WTC11 (cell line): Measurements from ENCODE around the gene TBC1D20. TPM values are rescaled to one million over a fixed set of nuclear protein-coding genes. Genes with fewer than 3 reads are reported as not detected.

Experiments used
- ATAC-seq: fragments of 200-7000 bp; cut with Tn5 transposase; 2 replicates; pipeline ENCODE4 v1.10.0; 2021; ENCODE audit warnings: mild to moderate bottlenecking, moderate library complexity
- CTCF ChIA-PET: fragments of 300-600 bp; sonication (Branson Sonifier 250); formaldehyde crosslinking; loops from one replicate; lab custom pipeline; 2021; ENCODE audit warnings: antibody characterized with exemption; lab: Charles Lee
- POLR2A ChIA-PET: fragments of 350-600 bp; sonication (Branson Sonifier 250); formaldehyde crosslinking; loops from one replicate; lab custom pipeline; 2021; ENCODE audit warnings: antibody characterized with exemption; lab: Charles Lee
- DNase-seq: peaks from one replicate; pipeline ENCODE4 v3.0.0; 2021; ENCODE audit warnings: low spot score
- H3K27ac Mint-ChIP-seq: 2 replicates; pipeline ENCODE4 v1.8.0; 2021; ENCODE audit warnings: mixed read lengths
- H3K27me3 Mint-ChIP-seq: 2 replicates; pipeline ENCODE4 v1.8.0; 2021; ENCODE audit warnings: low read depth, mild to moderate bottlenecking, moderate library complexity, mixed read lengths
- H3K36me3 Mint-ChIP-seq: 2 replicates; pipeline ENCODE4 v1.8.0; 2021; ENCODE audit warnings: mixed read lengths
- H3K4me1 Mint-ChIP-seq: 2 replicates; pipeline ENCODE4 v1.8.0; 2022; ENCODE audit warnings: mixed read lengths
- H3K4me3 Mint-ChIP-seq: 2 replicates; pipeline ENCODE4 v1.8.0; 2021; ENCODE audit warnings: mild to moderate bottlenecking, moderate library complexity, mixed read lengths
- H3K9me3 Mint-ChIP-seq: 2 replicates; pipeline ENCODE4 v1.8.0; 2021; ENCODE audit warnings: mixed read lengths
- CREB1 ChIP-seq: sonication (generic); formaldehyde crosslinking; IDR thresholded peaks from 2 replicates; pipeline ENCODE4 v1.8.0; 2023; ENCODE audit warnings: mild to moderate bottlenecking, missing genetic modification reagents
- EMX1 ChIP-seq: fragments of 250-450 bp; sonication (Bioruptor Pico); IDR thresholded peaks from 2 replicates; pipeline ENCODE4 v1.8.0; 2021; ENCODE audit warnings: mild to moderate bottlenecking
- GABPB1 ChIP-seq: sonication (generic); formaldehyde crosslinking; IDR thresholded peaks from 2 replicates; pipeline ENCODE4 v1.8.1; 2023; ENCODE audit warnings: mild to moderate bottlenecking, missing genetic modification reagents
- MXD4 ChIP-seq: fragments of 250-450 bp; sonication (Bioruptor Pico); IDR thresholded peaks from 2 replicates; pipeline ENCODE4 v1.8.0; 2021; ENCODE audit warnings: mild to moderate bottlenecking, moderate library complexity, borderline replicate concordance
- MYBL2 ChIP-seq: sonication (generic); formaldehyde crosslinking; IDR thresholded peaks from 2 replicates; pipeline ENCODE4 v1.8.1; 2023; ENCODE audit warnings: mild to moderate bottlenecking, moderate library complexity, missing genetic modification reagents
- NFE2L1 ChIP-seq: sonication (generic); formaldehyde crosslinking; IDR thresholded peaks from 2 replicates; pipeline ENCODE4 v1.8.1; 2023; ENCODE audit warnings: missing genetic modification reagents
- NR3C1 ChIP-seq: sonication (generic); formaldehyde crosslinking; conservative IDR thresholded peaks from 2 replicates; pipeline ENCODE4 v1.8.1; 2023; ENCODE audit warnings: low read depth, mild to moderate bottlenecking, missing genetic modification reagents
- SMAD3 ChIP-seq: sonication (generic); formaldehyde crosslinking; IDR thresholded peaks from 2 replicates; pipeline ENCODE4 v1.8.0; 2022; ENCODE audit warnings: missing genetic modification reagents, mild to moderate bottlenecking, borderline replicate concordance
- SMAD4 ChIP-seq: sonication (generic); formaldehyde crosslinking; IDR thresholded peaks from 2 replicates; pipeline ENCODE4 v1.8.0; 2022; ENCODE audit warnings: mild to moderate bottlenecking, missing genetic modification reagents
- ZNF219 ChIP-seq: sonication (generic); formaldehyde crosslinking; IDR thresholded peaks from 2 replicates; pipeline ENCODE4 v1.8.0; 2023; ENCODE audit warnings: missing genetic modification reagents, mild to moderate bottlenecking, borderline replicate concordance
- ZNF317 ChIP-seq: sonication (generic); formaldehyde crosslinking; IDR thresholded peaks from 2 replicates; pipeline ENCODE4 v1.8.1; 2023; ENCODE audit warnings: low read depth, mild to moderate bottlenecking, moderate library complexity, missing genetic modification reagents, borderline replicate concordance
- ZNF671 ChIP-seq: fragments of 250-450 bp; sonication (Bioruptor Pico); IDR thresholded peaks from 2 replicates; pipeline ENCODE4 v1.8.0; 2021; ENCODE audit warnings: mild to moderate bottlenecking
- total RNA-seq: library from RNA; stranded (reverse); gene quantifications from 3 replicates; pipeline ENCODE4 v1.2.3, GENCODE V29; 2021
- TF ChIP-seq, protein P1 (sequence below): fragments of 250-450 bp; sonication (Bioruptor Pico); IDR thresholded peaks from 2 replicates; pipeline ENCODE4 v1.9.0; 2021; ENCODE audit warnings: mild to moderate bottlenecking
- TF ChIP-seq, protein P2 (sequence below): sonication (generic); formaldehyde crosslinking; IDR thresholded peaks from 2 replicates; pipeline ENCODE4 v1.8.0; 2022; ENCODE audit warnings: mild to moderate bottlenecking, missing genetic modification reagents
- TF ChIP-seq, protein P3 (sequence below): sonication (generic); formaldehyde crosslinking; IDR thresholded peaks from 2 replicates; pipeline ENCODE4 v1.8.1; 2022; ENCODE audit warnings: missing genetic modification reagents, borderline replicate concordance
- TF ChIP-seq, protein P4 (sequence below): sonication (generic); formaldehyde crosslinking; IDR thresholded peaks from 2 replicates; pipeline ENCODE4 v1.8.1; 2023; ENCODE audit warnings: mild to moderate bottlenecking, missing genetic modification reagents
- TF ChIP-seq, protein P5 (sequence below): sonication (generic); formaldehyde crosslinking; IDR thresholded peaks from 2 replicates; pipeline ENCODE4 v1.8.0; 2023; ENCODE audit warnings: missing genetic modification reagents
- TF ChIP-seq, protein P6 (sequence below): sonication (generic); formaldehyde crosslinking; IDR thresholded peaks from 2 replicates; pipeline ENCODE4 v1.8.0; 2022; ENCODE audit warnings: mild to moderate bottlenecking, missing genetic modification reagents

The TBC1D20 gene
- total RNA-seq, 1 experiment from 2014 or later, result 14.6 TPM

DNA sequence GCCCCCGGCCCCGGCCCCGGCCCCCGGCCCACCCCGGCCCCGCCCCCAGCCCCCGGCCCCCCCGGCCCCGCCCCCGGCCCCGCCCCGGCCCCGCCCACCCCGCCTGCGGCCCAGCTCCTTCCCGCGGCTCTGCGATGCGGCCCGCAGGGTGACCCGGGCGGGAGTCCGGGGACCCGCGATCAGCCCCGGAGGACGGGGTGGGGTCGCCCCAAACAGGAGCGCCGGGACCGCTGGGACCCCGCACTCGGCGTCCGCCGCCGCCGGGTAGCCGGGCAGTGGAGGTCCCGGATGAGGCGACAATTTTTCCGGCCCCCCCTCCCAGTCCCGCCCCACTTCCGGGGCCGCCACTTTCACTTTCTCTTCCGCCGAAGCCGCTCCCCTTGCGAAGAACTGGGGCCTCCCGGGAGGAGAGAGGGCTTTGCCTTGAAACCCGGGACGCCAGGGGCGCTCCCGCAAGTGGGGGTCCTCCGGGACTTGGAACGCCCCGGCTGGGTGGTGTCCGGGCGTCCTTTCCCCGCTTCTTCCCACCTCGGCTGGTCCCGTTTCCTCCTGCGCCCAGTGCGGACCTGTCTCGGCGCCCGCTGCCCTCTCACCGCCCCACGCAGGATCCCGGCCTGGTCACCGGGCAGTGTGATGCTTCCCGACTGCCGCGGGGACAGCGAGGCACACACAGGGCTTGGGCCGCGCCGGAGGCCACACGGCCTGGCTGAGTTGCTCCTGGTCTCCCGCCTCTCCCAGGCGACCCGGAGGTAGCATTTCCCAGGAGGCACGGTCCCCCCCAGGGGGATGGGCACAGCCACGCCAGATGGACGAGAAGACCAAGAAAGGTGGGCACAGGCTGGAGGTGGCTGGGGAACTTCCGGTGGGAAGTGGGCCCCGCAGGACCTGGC lies 54.1 kb downstream of the TBC1D20 start, which contains the start of gene RBCK1 (continued):
- TF ChIP-seq, protein P1, sequence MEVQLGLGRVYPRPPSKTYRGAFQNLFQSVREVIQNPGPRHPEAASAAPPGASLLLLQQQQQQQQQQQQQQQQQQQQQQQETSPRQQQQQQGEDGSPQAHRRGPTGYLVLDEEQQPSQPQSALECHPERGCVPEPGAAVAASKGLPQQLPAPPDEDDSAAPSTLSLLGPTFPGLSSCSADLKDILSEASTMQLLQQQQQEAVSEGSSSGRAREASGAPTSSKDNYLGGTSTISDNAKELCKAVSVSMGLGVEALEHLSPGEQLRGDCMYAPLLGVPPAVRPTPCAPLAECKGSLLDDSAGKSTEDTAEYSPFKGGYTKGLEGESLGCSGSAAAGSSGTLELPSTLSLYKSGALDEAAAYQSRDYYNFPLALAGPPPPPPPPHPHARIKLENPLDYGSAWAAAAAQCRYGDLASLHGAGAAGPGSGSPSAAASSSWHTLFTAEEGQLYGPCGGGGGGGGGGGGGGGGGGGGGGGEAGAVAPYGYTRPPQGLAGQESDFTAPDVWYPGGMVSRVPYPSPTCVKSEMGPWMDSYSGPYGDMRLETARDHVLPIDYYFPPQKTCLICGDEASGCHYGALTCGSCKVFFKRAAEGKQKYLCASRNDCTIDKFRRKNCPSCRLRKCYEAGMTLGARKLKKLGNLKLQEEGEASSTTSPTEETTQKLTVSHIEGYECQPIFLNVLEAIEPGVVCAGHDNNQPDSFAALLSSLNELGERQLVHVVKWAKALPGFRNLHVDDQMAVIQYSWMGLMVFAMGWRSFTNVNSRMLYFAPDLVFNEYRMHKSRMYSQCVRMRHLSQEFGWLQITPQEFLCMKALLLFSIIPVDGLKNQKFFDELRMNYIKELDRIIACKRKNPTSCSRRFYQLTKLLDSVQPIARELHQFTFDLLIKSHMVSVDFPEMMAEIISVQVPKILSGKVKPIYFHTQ (CRISPR knock-in tag), result no peak
- TF ChIP-seq MXD4 (CRISPR knock-in tag), result no peak
- TF ChIP-seq NR3C1 (CRISPR knock-in tag), result 0 out of 2 replicates have a peak, but pooled peaks have one; percentile 54
- TF ChIP-seq, protein P2, sequence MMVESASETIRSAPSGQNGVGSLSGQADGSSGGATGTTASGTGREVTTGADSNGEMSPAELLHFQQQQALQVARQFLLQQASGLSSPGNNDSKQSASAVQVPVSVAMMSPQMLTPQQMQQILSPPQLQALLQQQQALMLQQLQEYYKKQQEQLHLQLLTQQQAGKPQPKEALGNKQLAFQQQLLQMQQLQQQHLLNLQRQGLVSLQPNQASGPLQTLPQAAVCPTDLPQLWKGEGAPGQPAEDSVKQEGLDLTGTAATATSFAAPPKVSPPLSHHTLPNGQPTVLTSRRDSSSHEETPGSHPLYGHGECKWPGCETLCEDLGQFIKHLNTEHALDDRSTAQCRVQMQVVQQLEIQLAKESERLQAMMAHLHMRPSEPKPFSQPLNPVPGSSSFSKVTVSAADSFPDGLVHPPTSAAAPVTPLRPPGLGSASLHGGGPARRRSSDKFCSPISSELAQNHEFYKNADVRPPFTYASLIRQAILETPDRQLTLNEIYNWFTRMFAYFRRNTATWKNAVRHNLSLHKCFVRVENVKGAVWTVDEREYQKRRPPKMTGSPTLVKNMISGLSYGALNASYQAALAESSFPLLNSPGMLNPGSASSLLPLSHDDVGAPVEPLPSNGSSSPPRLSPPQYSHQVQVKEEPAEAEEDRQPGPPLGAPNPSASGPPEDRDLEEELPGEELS (CRISPR knock-in tag), result no peak; the same call in 1 of the 2 replicates
- TF ChIP-seq, protein P3, sequence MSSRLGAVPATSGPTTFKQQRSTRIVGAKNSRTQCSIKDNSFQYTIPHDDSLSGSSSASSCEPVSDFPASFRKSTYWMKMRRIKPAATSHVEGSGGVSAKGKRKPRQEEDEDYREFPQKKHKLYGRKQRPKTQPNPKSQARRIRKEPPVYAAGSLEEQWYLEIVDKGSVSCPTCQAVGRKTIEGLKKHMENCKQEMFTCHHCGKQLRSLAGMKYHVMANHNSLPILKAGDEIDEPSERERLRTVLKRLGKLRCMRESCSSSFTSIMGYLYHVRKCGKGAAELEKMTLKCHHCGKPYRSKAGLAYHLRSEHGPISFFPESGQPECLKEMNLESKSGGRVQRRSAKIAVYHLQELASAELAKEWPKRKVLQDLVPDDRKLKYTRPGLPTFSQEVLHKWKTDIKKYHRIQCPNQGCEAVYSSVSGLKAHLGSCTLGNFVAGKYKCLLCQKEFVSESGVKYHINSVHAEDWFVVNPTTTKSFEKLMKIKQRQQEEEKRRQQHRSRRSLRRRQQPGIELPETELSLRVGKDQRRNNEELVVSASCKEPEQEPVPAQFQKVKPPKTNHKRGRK (CRISPR knock-in tag), result no peak
- TF ChIP-seq, protein P4, sequence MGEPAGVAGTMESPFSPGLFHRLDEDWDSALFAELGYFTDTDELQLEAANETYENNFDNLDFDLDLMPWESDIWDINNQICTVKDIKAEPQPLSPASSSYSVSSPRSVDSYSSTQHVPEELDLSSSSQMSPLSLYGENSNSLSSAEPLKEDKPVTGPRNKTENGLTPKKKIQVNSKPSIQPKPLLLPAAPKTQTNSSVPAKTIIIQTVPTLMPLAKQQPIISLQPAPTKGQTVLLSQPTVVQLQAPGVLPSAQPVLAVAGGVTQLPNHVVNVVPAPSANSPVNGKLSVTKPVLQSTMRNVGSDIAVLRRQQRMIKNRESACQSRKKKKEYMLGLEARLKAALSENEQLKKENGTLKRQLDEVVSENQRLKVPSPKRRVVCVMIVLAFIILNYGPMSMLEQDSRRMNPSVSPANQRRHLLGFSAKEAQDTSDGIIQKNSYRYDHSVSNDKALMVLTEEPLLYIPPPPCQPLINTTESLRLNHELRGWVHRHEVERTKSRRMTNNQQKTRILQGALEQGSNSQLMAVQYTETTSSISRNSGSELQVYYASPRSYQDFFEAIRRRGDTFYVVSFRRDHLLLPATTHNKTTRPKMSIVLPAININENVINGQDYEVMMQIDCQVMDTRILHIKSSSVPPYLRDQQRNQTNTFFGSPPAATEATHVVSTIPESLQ (CRISPR knock-in tag), result no peak
- TF ChIP-seq, protein P5, sequence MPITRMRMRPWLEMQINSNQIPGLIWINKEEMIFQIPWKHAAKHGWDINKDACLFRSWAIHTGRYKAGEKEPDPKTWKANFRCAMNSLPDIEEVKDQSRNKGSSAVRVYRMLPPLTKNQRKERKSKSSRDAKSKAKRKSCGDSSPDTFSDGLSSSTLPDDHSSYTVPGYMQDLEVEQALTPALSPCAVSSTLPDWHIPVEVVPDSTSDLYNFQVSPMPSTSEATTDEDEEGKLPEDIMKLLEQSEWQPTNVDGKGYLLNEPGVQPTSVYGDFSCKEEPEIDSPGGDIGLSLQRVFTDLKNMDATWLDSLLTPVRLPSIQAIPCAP (CRISPR knock-in tag), result peak; percentile 90
- TF ChIP-seq ZNF219 (CRISPR knock-in tag), result no peak
- TF ChIP-seq ZNF671 (CRISPR knock-in tag), result no peak

DNA sequence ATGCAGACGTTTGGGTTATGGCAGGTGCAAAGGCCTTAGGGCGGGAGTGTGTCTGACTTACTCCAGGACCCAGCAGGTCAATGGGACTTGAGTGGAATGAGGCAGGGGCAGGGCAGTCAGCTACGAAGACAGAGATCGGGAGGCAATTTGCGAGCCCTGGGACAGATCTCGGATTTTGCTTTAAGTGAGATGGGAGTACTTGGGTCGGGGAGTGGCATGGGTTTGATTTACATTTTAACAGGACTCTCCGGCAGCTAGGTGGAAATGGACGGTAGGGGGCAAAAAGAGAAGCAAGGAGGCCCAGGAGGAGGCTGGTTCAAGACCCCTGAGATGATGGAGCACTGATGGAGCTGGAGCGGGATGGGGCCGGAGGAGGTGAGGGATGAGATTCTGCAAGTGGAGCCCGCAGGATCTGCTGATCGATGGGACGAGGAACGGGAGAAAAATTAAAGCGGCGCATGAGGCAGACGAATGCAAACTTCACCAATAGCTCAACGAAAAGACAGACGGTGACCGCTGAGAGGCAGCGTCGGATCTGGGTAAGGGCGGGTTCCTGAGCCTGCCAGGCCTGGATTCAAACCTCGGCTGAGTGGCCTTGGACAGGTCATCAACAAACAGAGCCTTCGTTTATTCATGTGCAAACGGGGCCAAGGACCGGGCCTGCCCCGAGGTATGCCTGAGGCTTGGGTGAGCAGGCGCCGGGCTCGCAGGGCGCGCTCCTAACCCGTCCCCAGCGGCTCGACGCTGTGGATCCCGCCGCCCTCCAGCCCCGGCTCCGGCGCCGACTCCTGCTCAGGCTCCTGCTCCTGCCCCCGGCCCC lies 55.0 kb downstream of the TBC1D20 start:
- Mint-ChIP-seq H3K27ac (peak overlapping the region; percentile 97), H3K9me3 (peaks cover 22% of the 10 kb centered on the region), H3K36me3 (peaks cover 26% of the 10 kb centered on the region), H3K4me1 (peaks cover 21% of the 10 kb centered on the region), H3K27me3 (peaks cover 8% of the 10 kb centered on the region; the same call in 1 of the 2 replicates), H3K4me3 (peak overlapping the region; percentile 86)
- ChIA-PET CTCF (interaction anchor here (0.7 to 1.8 kb wide), 14 partner anchors 8 to 354 kb away, joined by 3 to 23 read pairs (median 4); partner anchors contain the start of genes NRSN2 and TBC1D20), POLR2A (interaction anchor here (0.6 to 1.8 kb wide), 14 partner anchors 9 to 238 kb away, joined by 3 to 11 read pairs (median 4); partner anchors contain the start of genes NRSN2 and TRIB3)
- DNase-seq (peak; percentile 89), ATAC-seq (peak; percentile 93)
- no peak for TF ChIP-seq ZNF317 (CRISPR knock-in tag)
- TF ChIP-seq NFE2L1 (CRISPR knock-in tag), result 0 out of 2 replicates have a peak, but pooled peaks have one; percentile 34
- no peak for TF ChIP-seq NR3C1 (CRISPR knock-in tag)
- no peak for TF ChIP-seq MYBL2
- TF ChIP-seq CREB1 (CRISPR knock-in tag), result no peak
- TF ChIP-seq, protein P1 (CRISPR knock-in tag), result no peak
- peak; percentile 87 for TF ChIP-seq GABPB1 (CRISPR knock-in tag)
- no peak for TF ChIP-seq EMX1 (CRISPR knock-in tag)
- TF ChIP-seq MXD4 (CRISPR knock-in tag), result no peak
- TF ChIP-seq SMAD4, result no peak
- TF ChIP-seq, protein P6, sequence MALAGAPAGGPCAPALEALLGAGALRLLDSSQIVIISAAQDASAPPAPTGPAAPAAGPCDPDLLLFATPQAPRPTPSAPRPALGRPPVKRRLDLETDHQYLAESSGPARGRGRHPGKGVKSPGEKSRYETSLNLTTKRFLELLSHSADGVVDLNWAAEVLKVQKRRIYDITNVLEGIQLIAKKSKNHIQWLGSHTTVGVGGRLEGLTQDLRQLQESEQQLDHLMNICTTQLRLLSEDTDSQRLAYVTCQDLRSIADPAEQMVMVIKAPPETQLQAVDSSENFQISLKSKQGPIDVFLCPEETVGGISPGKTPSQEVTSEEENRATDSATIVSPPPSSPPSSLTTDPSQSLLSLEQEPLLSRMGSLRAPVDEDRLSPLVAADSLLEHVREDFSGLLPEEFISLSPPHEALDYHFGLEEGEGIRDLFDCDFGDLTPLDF (CRISPR knock-in tag), result no peak
- no peak for TF ChIP-seq SMAD3 (CRISPR knock-in tag)
